Omental fat pad (tissue), 4 donors: ENCODE measurements around the gene SOX1. TPM values are rescaled to one million over a fixed set of nuclear protein-coding genes. Genes with fewer than 3 reads are reported as not detected.

Source experiments
- ATAC-seq: fragments of 150-250 bp; one replicate; pipeline ENCODE4 v1.9.1; 2016; ENCODE audit warnings: mild to moderate bottlenecking, moderate library complexity; ENCODE audit not compliant: low FRiP score
- DNase-seq: peaks from one replicate; pipeline ENCODE4 v3.0.0-alpha.2; 2019; ENCODE audit warnings: low spot score
- total RNA-seq, 4 donors: library from RNA; depleted of rRNA; stranded (reverse); fragments of >200 nt; gene quantifications; one replicate each; pipeline ENCODE4 v1.1.0, GENCODE V29; 2016
- TF ChIP-seq, protein P1 (sequence below), 3 donors: fragments of 450-650 bp; IDR thresholded peaks; one replicate each; pipeline ENCODE4 v1.5.1; 2016 to 2017; ENCODE audit warnings: antibody characterized with exemption in 3 of 3, mild to moderate bottlenecking in 3 of 3, moderate library complexity in 2 of 3

The SOX1 gene
- total RNA-seq, 4 donors from 2014 or later = not detected

DNA sequence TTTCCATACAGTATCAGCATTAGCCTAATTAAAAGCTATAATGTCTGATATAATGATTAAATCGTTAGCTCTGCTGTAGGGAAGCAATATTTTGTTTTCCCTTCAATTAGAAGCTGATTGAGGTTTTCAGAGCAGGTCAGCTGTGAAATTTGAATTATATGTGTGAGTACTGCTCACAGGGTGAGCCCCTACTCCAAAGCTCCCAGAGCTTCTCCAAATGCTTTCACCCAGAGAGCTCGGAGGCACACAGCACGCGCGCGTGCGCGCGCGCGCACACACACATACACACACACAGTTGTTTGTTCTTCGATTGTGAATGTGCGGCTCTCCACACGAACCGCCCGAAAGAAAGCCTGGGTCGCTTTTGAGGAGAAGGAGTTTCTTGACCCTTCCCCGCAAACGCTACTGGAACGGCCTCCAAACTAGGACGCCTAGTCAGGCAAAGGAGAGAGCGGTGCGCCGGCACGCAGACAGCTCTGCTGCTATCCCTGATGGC lies 4.8 kb upstream of the SOX1 start:
- DNase-seq (no peak), ATAC-seq (no peak)
- TF ChIP-seq, protein P1, sequence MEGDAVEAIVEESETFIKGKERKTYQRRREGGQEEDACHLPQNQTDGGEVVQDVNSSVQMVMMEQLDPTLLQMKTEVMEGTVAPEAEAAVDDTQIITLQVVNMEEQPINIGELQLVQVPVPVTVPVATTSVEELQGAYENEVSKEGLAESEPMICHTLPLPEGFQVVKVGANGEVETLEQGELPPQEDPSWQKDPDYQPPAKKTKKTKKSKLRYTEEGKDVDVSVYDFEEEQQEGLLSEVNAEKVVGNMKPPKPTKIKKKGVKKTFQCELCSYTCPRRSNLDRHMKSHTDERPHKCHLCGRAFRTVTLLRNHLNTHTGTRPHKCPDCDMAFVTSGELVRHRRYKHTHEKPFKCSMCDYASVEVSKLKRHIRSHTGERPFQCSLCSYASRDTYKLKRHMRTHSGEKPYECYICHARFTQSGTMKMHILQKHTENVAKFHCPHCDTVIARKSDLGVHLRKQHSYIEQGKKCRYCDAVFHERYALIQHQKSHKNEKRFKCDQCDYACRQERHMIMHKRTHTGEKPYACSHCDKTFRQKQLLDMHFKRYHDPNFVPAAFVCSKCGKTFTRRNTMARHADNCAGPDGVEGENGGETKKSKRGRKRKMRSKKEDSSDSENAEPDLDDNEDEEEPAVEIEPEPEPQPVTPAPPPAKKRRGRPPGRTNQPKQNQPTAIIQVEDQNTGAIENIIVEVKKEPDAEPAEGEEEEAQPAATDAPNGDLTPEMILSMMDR (IDR thresholded peaks at IDR 0.05) = no peak

DNA sequence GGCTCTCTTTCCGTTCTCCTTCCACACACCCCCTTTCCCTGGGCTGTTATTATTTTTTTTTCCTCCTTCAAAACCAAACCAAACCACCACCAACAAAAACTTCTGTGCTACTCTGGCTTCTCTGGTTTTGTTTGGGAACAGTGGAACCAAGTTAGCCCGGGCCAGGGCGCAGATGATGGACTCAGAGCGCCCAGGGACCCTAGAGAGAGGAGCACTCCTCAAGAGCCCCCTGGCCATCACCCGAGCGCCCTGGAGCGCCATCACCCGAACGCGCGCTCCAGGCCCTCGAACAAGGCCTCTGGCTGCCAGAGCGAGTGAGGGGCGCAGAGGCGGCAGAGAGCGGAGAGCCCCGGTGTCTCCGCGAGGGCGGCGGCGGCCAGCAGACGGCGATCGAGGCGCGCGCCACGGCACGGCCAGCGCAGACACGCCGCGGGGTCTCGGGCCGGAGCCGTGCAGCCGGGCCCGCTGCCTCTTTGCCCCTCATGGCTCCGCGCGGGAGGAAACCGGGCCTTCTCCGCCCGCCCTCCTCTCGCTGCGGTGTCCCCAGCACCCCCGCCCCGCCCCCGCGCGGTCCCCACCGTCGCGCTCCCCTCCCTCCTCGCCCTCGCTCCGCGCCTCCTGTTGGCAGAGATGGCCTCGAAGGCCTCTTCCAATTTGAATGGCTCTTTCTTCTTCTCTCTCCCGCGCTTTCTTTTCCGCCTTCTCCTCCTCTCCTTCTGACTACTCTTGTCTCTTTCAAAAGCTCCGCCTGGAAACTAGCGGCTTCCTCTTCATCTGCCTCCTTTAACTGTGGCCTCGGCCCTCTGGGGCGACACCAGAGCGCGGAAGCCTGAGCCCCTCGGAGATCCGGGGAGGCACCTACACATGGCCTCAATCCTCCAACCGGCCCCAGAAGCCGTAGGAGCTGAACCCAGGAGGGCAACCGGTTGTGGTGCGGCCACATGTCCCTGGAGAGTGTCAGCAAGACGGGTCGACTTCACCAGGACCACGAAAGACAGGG lies 4.1 kb upstream of the SOX1 start:
- TF ChIP-seq, protein P1 (IDR thresholded peaks at IDR 0.05) = no peak
- ATAC-seq (no peak), DNase-seq (no peak)

DNA sequence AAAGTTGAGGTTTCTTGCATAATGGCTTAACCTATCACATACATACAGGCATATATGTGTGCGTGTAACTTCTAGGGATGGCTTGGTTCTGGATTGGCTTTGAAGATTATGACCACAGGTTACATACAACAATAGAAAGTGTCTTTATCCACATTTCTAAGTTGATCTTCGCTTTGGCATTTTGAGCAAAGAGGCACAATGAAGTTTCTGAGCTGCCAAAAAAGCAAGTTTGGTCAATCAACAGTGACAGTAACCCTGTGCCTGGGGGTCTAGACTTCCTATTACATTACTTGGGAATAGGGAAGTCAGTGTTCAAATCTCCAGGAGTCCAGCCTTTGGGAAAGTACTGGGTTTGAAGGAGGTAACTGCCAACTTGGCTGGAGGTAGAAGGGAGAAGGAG lies 3.1 kb upstream of the SOX1 start:
- DNase-seq = no peak
- ATAC-seq = no peak
- TF ChIP-seq, protein P1 (IDR thresholded peaks at IDR 0.05) = no peak

DNA sequence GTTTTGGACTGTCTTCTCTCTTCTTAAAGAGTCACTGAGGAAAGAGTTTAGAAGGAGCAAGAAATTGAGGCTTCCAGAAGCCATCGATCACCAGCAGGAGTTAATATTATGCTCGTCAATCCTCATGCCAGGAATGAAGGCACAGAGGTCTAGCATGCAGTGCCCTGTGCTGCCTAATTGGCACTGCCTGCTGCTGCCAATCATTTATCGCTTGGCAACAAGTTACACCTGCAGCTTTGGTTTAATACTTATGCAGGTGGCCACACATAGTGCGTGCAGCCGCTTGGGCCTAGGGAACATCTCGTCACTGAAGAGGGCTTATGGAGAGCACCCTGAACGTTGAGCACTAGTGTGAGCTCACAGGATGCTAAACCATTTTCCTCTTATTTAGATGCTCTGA lies 2.7 kb upstream of the SOX1 start:
- ATAC-seq (no peak), DNase-seq (no peak)
- TF ChIP-seq, protein P1 (IDR thresholded peaks at IDR 0.05) = no peak

DNA sequence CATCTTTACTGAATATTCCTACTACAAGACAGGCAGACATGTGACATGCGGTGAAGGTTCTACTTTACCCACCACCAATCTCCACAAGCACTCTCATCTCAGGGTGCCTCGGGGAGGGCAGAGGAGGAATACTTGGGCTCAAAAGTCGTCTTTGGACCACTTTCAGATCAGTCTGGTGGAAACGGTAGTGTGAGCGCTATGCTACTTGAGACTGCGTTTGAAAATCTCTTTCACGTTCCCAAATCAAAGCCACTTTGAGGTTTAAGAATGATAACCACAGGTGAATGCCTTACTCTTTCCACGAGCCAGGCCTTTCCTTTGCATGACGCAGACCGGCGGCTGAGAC lies 1.5 kb upstream of the SOX1 start:
- no peak for ATAC-seq
- TF ChIP-seq, protein P1 (IDR thresholded peaks at IDR 0.05) = no peak
- no peak for DNase-seq

DNA sequence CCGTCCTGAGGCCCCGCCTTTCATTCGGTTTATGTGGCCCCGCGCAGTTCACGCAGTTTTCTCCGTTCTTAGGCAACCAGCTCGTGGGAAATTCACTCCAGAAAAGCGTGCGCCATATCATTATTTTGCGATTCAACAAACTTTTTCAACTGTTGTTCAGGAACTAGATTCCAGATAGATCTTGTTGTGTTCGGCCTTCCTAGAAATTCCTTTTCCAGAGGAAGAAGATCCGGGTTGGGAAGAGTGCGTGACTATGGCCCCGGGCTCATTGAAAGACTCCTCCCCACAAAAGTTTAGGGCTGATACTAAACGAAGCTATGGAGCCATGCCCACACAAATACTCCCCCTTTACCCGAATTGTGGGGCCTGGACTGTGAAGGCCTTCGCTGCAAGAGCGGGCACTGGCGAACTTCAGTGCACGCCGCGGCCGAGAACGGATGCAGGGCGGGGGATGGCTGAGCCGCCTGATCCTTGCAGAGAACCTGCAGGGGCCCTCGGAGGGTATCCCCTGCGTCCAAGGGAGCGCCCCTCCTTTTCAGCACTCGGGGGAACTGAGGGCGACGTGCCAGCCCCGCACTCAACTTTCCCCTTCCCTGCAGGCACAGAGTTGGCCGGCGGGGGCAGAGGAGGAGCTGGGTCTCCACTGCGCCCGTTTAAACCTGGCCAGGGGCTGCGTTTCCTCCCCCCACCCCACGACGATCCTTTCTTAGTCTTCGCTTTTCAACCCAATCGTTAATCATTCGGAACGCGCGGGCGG lies 904 bp upstream of the SOX1 start:
- DNase-seq (no peak), ATAC-seq (no peak)
- TF ChIP-seq, protein P1 (IDR thresholded peaks at IDR 0.05) = no peak
